ENCODE data around the gene BTG2. TPM values are rescaled to one million over a fixed set of nuclear protein-coding genes. Genes with fewer than 3 reads are reported as not detected.
"Not testable (repeated sequence)": the region's sequence is repeated elsewhere in the genome, so short reads cannot be mapped to it uniquely, and the experiment has no call there.

The BTG2 gene, protein sequence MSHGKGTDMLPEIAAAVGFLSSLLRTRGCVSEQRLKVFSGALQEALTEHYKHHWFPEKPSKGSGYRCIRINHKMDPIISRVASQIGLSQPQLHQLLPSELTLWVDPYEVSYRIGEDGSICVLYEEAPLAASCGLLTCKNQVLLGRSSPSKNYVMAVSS
- 31.2 and 33.7 TPM in 2 replicates for total RNA-seq
- long read RNA-seq, transcript BTG2-201 (2 exons, 2,712 nt), result major isoform, 13 of 17 reads
- long read RNA-seq, partial matches to known transcripts, result 0 of 17 reads
- long read RNA-seq, other reads (novel, unspliced or antisense), result 4 of 17 reads

DNA sequence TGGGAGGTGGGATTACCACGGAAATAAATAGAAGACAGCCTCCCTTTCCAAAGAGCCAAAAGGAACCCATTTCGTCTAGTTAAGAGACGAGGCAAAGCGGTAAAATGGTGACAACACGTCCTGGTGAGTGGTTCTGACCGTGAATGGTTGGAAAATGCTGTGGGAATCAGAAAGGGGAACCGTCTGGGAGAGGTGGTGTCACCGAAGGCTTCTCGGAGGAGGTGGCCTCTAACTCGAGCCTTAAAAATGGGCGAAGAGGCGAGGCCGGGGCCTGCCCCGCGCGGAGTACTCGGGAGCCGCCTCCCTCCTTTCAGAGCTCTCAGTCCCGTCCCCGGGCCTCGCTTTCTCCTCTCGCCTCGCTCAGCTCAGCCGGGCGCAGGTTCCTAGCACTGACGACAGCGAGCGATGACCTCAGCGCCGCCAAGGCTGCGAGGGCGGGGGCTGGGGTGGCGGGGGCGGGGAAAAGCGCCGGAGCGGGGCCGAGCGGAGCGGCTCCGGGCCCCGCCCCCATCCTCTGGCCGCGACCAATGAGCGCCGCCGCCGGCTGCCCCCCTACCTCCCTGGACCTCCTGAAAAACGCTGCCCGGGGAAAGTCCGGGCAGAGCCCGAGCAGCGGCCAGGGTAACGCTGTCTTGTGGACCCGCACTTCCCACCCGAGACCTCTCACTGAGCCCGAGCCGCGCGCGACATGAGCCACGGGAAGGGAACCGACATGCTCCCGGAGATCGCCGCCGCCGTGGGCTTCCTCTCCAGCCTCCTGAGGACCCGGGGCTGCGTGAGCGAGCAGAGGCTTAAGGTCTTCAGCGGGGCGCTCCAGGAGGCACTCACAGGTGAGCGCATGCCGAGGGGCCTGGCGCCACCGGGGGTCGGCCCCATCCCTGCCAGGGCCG, at the start of gene BTG2:
TSS of gene BTG2 (plus strand) at position 601 of the 890 bp plus-strand sequence. CDS start at position 689, 88 bp downstream.
- H3K27me3 Mint-ChIP-seq (ENCODE audit: unreplicated experiment), result peaks cover 7% of the 10 kb centered on the region
- H3K27ac Mint-ChIP-seq (ENCODE audit: unreplicated experiment), result peak within 1 kb of the TSS; percentile 93
- DNase-seq (ENCODE audit: extremely low spot score, unreplicated experiment), result peak; percentile 95
- H3K9me3 Mint-ChIP-seq (ENCODE audit: unreplicated experiment), result no peaks in the 10 kb centered on the region
- H3K4me3 Mint-ChIP-seq (ENCODE audit: unreplicated experiment), result peak within 1 kb of the TSS; percentile 95
- TF ChIP-seq, protein P1, sequence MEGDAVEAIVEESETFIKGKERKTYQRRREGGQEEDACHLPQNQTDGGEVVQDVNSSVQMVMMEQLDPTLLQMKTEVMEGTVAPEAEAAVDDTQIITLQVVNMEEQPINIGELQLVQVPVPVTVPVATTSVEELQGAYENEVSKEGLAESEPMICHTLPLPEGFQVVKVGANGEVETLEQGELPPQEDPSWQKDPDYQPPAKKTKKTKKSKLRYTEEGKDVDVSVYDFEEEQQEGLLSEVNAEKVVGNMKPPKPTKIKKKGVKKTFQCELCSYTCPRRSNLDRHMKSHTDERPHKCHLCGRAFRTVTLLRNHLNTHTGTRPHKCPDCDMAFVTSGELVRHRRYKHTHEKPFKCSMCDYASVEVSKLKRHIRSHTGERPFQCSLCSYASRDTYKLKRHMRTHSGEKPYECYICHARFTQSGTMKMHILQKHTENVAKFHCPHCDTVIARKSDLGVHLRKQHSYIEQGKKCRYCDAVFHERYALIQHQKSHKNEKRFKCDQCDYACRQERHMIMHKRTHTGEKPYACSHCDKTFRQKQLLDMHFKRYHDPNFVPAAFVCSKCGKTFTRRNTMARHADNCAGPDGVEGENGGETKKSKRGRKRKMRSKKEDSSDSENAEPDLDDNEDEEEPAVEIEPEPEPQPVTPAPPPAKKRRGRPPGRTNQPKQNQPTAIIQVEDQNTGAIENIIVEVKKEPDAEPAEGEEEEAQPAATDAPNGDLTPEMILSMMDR (IDR thresholded peaks at IDR 0.05), result no peak
- peaks cover 52% of the 10 kb centered on the region for H3K4me1 Mint-ChIP-seq (ENCODE audit: unreplicated experiment)
- peaks cover 33% of the 10 kb centered on the region for H3K36me3 Mint-ChIP-seq (ENCODE audit: unreplicated experiment)

DNA sequence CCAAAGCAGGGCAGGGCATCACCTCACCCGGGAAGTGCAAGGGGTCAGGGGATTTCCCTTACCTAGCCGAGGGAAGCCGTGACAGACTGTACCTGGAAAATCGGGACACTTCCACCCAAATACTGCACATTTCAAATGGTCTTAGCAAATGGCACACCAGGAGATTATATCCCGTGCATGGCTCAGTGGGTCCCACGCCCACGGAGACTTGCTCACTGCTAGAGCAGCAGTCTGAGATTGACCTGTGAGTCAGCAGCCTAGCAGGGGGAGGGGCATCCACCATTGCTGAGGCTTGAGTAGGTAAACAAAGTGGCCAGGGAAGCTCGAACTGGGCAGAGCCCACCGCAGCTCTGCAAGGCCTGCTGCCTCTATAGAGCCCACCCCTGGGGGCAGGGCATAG, 48.7 kb upstream of the BTG2 start:
- H3K4me3 Mint-ChIP-seq (ENCODE audit: unreplicated experiment); H3K36me3 Mint-ChIP-seq (ENCODE audit: unreplicated experiment); H3K4me1 Mint-ChIP-seq (ENCODE audit: unreplicated experiment); H3K9me3 Mint-ChIP-seq (ENCODE audit: unreplicated experiment); H3K27ac Mint-ChIP-seq (ENCODE audit: unreplicated experiment): not testable (repeated sequence)
- peaks cover 61% of the 10 kb centered on the region for H3K27me3 Mint-ChIP-seq (ENCODE audit: unreplicated experiment)
- DNase-seq (ENCODE audit: extremely low spot score, unreplicated experiment), result peak; percentile 64

DNA sequence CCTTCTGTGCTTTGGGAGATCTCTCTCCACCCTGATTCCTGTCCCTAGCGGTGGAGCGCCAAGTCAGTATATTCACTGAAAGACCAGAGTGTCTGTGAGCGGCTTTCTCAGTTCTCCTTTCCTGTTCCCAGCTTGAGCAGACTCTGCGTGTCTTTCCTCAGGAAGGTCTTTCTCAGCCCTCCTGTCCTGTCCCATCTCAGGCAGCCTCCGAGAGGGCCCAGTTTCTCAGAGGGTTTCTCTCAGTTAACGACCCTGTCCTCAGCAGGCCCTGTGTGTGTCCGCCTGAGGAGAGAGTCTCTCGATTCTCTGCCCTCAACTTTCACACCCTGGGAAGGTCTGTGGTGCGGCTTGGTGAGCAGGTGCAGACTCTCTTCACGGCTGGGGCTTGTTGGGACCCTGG, 41.8 kb upstream of the BTG2 start:
- no peak overlapping the region for H3K4me3 Mint-ChIP-seq (ENCODE audit: unreplicated experiment)
- H3K9me3 Mint-ChIP-seq (ENCODE audit: unreplicated experiment), result no peaks in the 10 kb centered on the region
- peak; percentile 57 for DNase-seq (ENCODE audit: extremely low spot score, unreplicated experiment)
- H3K36me3 Mint-ChIP-seq (ENCODE audit: unreplicated experiment), result no peaks in the 10 kb centered on the region
- H3K27me3 Mint-ChIP-seq (ENCODE audit: unreplicated experiment), result peaks cover 64% of the 10 kb centered on the region
- TF ChIP-seq, protein P1 (IDR thresholded peaks at IDR 0.05), result no peak
- peaks cover 7% of the 10 kb centered on the region for H3K4me1 Mint-ChIP-seq (ENCODE audit: unreplicated experiment)
- no peak overlapping the region for H3K27ac Mint-ChIP-seq (ENCODE audit: unreplicated experiment)

DNA sequence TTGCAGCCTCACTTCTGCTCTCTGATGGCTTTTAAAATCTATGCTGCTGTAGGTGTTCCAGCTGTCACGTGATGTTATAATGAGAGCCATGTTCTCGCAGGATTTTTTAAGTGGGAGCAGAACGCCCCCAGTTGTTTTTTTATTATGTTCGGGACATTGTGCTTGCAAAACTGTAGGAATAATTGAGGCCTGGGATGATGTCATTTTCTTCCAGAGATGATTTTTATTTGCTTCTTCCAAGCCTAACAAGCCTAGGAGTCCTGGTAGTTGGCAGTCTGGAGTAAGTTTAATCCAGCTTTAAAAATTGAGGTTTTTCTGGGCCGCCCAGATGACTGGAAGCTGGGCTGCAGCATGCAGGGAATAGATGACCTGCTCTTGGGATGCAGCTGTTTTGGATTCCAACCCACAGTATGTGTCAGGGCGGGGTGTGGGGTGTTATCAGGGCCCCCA, 41.2 kb upstream of the BTG2 start:
- Mint-ChIP-seq H3K27me3 (ENCODE audit: unreplicated experiment) (peaks cover 63% of the 10 kb centered on the region), H3K9me3 (ENCODE audit: unreplicated experiment) (no peaks in the 10 kb centered on the region), H3K27ac (ENCODE audit: unreplicated experiment) (no peak overlapping the region)

DNA sequence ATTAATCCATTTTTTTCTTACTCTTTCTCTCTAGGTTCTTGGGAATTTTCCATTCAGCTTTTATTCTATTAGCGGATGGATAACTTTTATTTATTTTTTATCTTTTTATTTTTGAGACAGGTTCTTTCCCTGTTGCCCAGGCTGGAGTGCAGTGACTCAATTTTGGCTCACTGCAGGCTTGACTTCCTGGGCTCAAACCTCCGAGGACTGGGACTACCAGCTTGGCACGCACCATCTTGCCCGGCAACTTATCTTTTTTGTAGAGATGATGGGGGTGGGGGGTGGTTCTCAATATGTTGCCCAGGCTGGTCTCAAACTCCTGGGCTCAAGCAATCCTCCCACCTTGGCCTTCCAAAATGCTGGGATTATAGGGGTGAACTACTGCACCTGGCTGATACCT, 39.8 kb upstream of the BTG2 start:
- TF ChIP-seq, protein P1 (IDR thresholded peaks at IDR 0.05), result no peak
- DNase-seq (ENCODE audit: extremely low spot score, unreplicated experiment), result no peak
- Mint-ChIP-seq H3K9me3 (ENCODE audit: unreplicated experiment) (no peaks in the 10 kb centered on the region), H3K27me3 (ENCODE audit: unreplicated experiment) (peaks cover 49% of the 10 kb centered on the region), H3K4me3 (ENCODE audit: unreplicated experiment) (no peak overlapping the region), H3K36me3 (ENCODE audit: unreplicated experiment) (no peaks in the 10 kb centered on the region), H3K27ac (ENCODE audit: unreplicated experiment) (no peak overlapping the region), H3K4me1 (ENCODE audit: unreplicated experiment) (peaks cover 7% of the 10 kb centered on the region)

More for the DNA sequence above, 41.2 kb upstream of the BTG2 start:
- TF ChIP-seq, protein P1 (IDR thresholded peaks at IDR 0.05), result no peak
- peaks cover 7% of the 10 kb centered on the region for H3K4me1 Mint-ChIP-seq (ENCODE audit: unreplicated experiment)
- H3K36me3 Mint-ChIP-seq (ENCODE audit: unreplicated experiment), result no peaks in the 10 kb centered on the region
- no peak overlapping the region for H3K4me3 Mint-ChIP-seq (ENCODE audit: unreplicated experiment)
- DNase-seq (ENCODE audit: extremely low spot score, unreplicated experiment), result no peak

DNA sequence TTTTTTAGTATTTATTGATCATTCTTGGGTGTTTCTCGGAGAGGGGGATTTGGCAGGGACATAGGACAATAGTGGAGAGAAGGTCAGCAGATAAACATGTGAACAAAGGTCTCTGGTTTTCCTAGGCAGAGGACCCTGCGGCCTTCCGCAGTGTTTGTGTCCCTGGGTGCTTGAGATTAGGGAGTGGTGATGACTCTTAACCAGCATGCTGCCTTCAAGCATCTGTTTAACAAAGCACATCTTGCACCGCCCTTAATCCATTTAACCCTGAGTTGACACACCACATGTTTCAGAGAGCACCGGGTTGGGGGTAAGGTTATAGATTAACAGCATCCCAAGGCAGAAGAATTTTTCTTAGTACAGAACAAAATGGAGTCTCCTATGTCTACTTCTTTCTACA, 39.2 kb upstream of the BTG2 start:
- not testable (repeated sequence) for H3K4me3 Mint-ChIP-seq (ENCODE audit: unreplicated experiment); H3K27ac Mint-ChIP-seq (ENCODE audit: unreplicated experiment); H3K36me3 Mint-ChIP-seq (ENCODE audit: unreplicated experiment); H3K9me3 Mint-ChIP-seq (ENCODE audit: unreplicated experiment); DNase-seq (ENCODE audit: extremely low spot score, unreplicated experiment); H3K4me1 Mint-ChIP-seq (ENCODE audit: unreplicated experiment)
- peaks cover 43% of the 10 kb centered on the region for H3K27me3 Mint-ChIP-seq (ENCODE audit: unreplicated experiment)
